ENCODE data around the gene MINPP1.

Gene MINPP1

DNA sequence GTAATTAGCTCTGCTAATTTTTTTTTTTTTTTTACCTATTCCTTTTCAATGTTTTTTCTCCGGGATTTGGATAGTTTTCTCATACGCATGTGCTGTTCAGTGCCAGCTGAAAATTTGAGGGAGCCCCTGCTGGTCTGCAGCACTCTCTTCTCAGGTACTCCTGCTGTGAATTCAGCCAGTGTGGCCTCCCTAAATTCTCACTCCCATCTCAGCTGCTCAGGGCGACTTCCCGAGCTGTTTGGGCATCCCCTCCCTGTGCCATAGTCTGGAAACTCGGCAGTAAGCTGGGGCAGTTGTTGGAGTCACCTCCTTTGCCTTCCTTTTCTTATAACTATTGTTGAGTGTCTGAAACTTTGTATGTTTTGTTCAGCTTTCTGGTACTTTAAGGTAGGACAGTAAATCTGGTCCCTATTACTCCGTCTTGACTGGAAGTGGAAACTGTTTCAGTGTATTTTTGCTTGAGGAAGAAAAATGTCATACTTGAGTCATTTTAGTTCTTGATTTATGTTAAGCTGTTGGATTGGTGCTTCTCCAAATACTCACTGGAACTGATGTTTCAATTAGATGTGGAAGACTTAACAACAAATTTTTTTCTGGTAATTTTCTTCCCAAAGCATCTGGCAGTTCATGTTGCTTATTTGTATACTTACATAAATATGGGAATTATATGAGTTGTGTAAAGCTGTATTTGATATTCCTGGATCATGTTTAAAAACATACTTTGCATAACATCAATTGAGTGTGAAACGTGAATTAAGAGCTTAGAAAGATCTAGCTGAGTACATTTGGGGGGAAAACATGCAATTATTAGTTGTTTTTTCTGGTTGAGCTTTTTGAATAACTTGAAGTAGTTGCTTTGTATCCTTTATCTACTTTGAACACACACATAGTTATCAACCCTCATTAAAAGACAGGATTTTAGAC lies 33.7 kb downstream of the MINPP1 start:
- Mint-ChIP-seq H3K9me3 (peaks cover 10% of the 10 kb centered on the region), H3K4me3 (no peak overlapping the region), H3K27me3 (no peaks in the 10 kb centered on the region), H3K27ac (no peak overlapping the region), H3K36me3 (peaks cover 21% of the 10 kb centered on the region), H3K4me1 (peaks cover 18% of the 10 kb centered on the region)
- DNase-seq, result no peak
- CTCF ChIA-PET, result no interaction called here

DNA sequence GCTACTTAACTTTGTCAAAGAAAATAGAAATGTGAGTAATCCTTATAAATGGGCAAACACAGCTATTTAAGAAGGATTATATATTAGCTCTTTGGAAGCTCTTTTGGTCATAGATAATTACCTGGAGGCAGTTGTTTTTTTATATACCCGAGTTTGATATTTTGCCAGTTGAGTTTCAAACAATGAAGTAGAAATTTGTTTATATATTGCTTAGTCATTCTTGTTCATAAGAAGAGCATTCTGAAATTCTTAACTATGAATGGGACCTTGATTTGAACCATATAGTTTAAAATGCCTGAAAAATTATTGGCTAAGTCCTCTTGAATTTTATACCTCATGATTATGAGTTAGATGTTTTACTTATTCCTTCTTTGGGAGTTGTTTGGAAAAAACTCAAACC lies 36.4 kb downstream of the MINPP1 start:
- Mint-ChIP-seq H3K4me3 (no peak overlapping the region), H3K4me1 (peaks cover 23% of the 10 kb centered on the region), H3K9me3 (peaks cover 10% of the 10 kb centered on the region), H3K27me3 (no peaks in the 10 kb centered on the region), H3K36me3 (peaks cover 26% of the 10 kb centered on the region), H3K27ac (no peak overlapping the region)
- CTCF ChIA-PET, result interaction anchor here (0.6 kb wide), 1 partner anchor 1826 kb away, joined by 4 read pairs; no protein-coding TSS in a partner anchor
- DNase-seq, result no peak

DNA sequence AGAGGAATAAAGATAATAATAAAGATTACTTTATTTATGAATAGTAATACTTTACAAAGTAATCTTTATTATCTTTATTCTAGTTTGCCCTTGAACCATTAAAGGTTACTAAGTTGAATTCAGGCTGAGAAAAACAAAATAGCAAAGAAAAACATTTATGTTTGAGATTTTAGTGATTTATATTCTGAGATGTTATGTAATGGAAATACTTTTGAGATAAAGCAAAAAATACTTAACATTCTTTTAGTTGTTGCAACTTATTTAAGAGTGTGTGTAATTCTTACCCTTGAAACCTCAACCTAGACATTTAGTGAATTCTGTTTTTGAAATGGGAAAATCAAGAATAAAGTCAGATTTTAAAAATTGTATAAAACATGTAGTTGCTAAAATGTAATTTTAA lies 40.0 kb downstream of the MINPP1 start:
- Mint-ChIP-seq H3K4me3 (no peak overlapping the region), H3K27me3 (no peaks in the 10 kb centered on the region), H3K27ac (no peak overlapping the region), H3K4me1 (peaks cover 10% of the 10 kb centered on the region), H3K36me3 (peaks cover 26% of the 10 kb centered on the region), H3K9me3 (peaks cover 10% of the 10 kb centered on the region)
- DNase-seq, result no peak
- CTCF ChIA-PET, result no interaction called here

DNA sequence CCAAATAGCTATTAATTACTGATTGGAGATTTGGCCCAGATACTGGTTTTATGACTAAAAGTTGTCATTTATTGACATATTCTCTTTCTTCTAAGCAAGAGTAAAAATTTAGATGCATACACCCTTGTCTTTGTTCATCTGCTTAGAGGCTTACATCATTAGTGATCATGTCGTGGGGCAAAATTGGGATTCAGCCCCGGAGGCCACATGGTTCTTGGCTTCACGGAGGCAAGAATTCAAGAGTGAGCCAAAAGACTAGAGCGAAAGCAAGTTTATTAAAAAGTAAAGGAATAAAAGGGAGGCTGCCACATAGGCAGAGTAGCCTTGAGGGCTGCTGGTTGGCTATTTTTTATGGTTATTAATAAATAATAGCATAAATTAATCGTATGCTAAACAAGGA lies 41.1 kb downstream of the MINPP1 start:
- H3K9me3 Mint-ChIP-seq, result peaks cover 10% of the 10 kb centered on the region
- H3K27ac Mint-ChIP-seq, result no peak overlapping the region
- H3K27me3 Mint-ChIP-seq, result no peaks in the 10 kb centered on the region
- H3K4me3 Mint-ChIP-seq, result no peak overlapping the region
- H3K36me3 Mint-ChIP-seq, result peaks cover 23% of the 10 kb centered on the region
- DNase-seq, result no peak
- CTCF ChIA-PET, result no interaction called here
- peaks cover 10% of the 10 kb centered on the region for H3K4me1 Mint-ChIP-seq

DNA sequence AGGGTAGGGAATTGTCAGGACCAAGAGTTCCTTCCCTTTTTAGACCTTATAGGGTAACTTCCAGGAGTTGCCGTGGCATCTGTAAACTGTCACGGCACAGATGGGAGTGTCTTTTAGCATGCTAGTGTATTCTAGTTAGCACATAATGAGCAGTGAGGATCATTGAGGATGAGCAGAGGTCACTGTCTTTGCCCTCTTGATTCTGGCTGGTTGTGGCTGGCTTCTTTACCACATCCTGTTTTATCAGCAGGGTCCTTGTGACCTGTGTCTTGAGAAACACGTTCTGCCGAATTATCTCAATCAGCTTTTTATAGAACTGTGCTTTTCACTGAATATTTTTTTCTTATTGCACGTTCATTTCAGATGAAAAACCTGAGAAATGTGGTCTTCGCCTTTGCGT lies 41.5 kb downstream of the MINPP1 start:
- no peak overlapping the region for H3K27ac Mint-ChIP-seq
- H3K4me3 Mint-ChIP-seq, result no peak overlapping the region
- peaks cover 10% of the 10 kb centered on the region for H3K9me3 Mint-ChIP-seq
- H3K36me3 Mint-ChIP-seq, result peaks cover 23% of the 10 kb centered on the region
- no peak for DNase-seq
- H3K27me3 Mint-ChIP-seq, result no peaks in the 10 kb centered on the region
- CTCF ChIA-PET, result no interaction called here
- H3K4me1 Mint-ChIP-seq, result peaks cover 10% of the 10 kb centered on the region

DNA sequence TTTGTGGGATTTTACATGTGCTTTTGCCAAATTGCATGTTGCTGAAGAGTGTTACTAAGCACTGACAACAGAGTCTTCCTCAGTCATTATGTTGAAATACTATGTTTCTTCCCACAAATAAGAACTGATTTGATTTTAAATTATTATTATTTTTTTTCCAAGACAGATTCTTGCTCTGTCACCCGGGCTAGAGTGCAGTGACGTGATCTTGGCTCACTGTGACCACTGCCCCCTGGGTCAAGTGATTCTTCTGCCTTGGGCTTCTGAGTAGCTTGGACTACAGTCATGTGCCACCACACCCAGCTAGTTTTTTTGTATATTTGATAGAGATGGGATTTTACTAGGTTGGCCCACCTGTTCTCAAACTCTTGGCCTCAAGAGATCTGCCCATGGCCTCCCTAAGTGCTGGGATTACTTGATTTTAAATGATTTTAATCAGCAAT lies 42.3 kb downstream of the MINPP1 start:
- CTCF ChIA-PET, result no interaction called here
- no peak overlapping the region for H3K27ac Mint-ChIP-seq
- H3K36me3 Mint-ChIP-seq, result peaks cover 17% of the 10 kb centered on the region
- H3K4me3 Mint-ChIP-seq, result no peak overlapping the region
- peaks cover 10% of the 10 kb centered on the region for H3K4me1 Mint-ChIP-seq
- DNase-seq, result no peak
- no peaks in the 10 kb centered on the region for H3K27me3 Mint-ChIP-seq
- peaks cover 10% of the 10 kb centered on the region for H3K9me3 Mint-ChIP-seq

DNA sequence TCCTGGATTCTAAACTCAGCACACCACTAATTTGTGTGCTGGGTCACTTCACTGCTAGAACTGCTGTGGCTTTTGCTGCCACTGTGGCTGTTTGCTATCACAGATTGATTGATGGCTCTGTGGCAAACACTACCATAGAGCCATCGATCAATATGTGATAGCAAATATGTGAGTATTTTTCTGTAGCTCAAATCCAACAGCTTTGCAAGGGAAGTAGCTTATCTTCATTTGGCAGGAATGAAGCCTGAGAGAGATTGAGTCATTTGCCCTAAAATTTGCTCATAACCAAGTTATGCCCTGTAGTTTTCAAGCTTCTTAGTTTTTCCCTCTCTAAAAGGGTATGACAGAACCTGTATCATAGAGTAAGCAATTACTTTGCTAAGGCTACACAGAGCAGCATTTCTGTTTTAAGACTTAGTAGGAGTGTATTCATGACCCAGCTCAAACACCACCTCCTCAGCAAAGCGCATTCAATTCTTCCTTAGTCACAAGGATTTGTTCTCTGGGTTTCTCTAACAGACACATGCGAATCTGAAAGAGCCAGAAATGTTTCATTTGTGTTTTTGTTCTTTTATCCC lies 43.1 kb downstream of the MINPP1 start:
- CTCF ChIA-PET, result no interaction called here
- H3K27me3 Mint-ChIP-seq, result no peaks in the 10 kb centered on the region
- no peak overlapping the region for H3K27ac Mint-ChIP-seq
- H3K4me3 Mint-ChIP-seq, result no peak overlapping the region
- no peak for DNase-seq
- peaks cover 6% of the 10 kb centered on the region for H3K9me3 Mint-ChIP-seq
- H3K36me3 Mint-ChIP-seq, result peaks cover 14% of the 10 kb centered on the region
- peaks cover 10% of the 10 kb centered on the region for H3K4me1 Mint-ChIP-seq

DNA sequence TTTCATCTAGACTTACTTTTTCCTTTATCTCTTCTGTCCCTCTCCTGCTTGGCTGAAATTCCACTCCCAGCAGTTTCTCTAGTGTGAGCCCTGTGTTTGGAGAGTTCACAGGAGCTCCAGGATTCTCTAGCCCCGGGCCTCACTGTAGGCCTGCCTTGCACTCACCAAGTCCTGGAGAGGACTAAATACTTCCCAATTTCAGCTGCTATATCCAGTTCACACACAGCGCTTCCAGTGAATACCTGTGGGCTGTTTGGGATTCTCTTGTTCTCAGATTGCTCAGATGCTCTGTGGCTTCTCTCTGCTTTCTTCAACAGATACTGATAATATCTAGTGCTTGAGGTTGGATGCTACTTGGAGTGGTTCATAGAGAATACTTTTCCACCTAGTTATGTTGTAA lies 46.0 kb downstream of the MINPP1 start:
- no peak overlapping the region for H3K27ac Mint-ChIP-seq
- H3K4me3 Mint-ChIP-seq, result no peak overlapping the region
- CTCF ChIA-PET, result no interaction called here
- DNase-seq, result no peak
- no peaks in the 10 kb centered on the region for H3K27me3 Mint-ChIP-seq
- H3K4me1 Mint-ChIP-seq, result peaks cover 8% of the 10 kb centered on the region
- no peaks in the 10 kb centered on the region for H3K9me3 Mint-ChIP-seq
- H3K36me3 Mint-ChIP-seq, result peaks cover 4% of the 10 kb centered on the region

DNA sequence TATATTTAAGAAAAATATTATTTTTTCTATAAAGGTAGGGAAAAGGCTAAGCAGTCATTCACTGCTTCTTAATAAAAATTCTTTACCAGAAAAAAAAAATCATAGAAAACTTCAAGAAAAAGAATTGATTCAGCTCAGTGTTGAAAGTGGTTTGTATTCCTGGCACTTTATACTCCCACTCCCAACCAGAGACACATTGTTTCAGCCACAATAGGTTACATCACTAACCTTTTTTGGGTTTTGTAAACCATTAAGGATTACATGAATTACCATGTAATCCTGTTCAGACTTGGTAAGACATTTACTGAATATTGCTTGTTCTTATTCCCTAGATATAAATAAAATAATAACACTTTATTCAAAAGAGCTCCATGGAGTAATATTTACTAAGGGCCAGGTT lies 46.6 kb downstream of the MINPP1 start:
- no peaks in the 10 kb centered on the region for H3K9me3 Mint-ChIP-seq
- peaks cover 4% of the 10 kb centered on the region for H3K36me3 Mint-ChIP-seq
- no peak overlapping the region for H3K27ac Mint-ChIP-seq
- H3K4me3 Mint-ChIP-seq, result no peak overlapping the region
- peaks cover 3% of the 10 kb centered on the region for H3K4me1 Mint-ChIP-seq
- H3K27me3 Mint-ChIP-seq, result no peaks in the 10 kb centered on the region
- CTCF ChIA-PET, result no interaction called here
- no peak for DNase-seq

DNA sequence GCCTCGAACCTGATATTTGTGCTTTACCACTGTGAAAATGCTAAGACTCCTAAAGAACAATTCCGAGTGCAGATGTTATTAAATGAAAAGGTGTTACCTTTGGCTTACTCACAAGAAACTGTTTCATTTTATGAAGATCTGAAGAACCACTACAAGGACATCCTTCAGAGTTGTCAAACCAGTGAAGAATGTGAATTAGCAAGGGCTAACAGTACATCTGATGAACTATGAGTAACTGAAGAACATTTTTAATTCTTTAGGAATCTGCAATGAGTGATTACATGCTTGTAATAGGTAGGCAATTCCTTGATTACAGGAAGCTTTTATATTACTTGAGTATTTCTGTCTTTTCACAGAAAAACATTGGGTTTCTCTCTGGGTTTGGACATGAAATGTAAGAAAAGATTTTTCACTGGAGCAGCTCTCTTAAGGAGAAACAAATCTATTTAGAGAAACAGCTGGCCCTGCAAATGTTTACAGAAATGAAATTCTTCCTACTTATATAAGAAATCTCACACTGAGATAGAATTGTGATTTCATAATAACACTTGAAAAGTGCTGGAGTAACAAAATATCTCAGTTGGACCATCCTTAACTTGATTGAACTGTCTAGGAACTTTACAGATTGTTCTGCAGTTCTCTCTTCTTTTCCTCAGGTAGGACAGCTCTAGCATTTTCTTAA lies 47.7 kb downstream of the MINPP1 start:
- H3K36me3 Mint-ChIP-seq, result peaks cover 4% of the 10 kb centered on the region
- no peak overlapping the region for H3K27ac Mint-ChIP-seq
- DNase-seq, result no peak
- H3K9me3 Mint-ChIP-seq, result no peaks in the 10 kb centered on the region
- H3K27me3 Mint-ChIP-seq, result no peaks in the 10 kb centered on the region
- H3K4me3 Mint-ChIP-seq, result no peak overlapping the region
- H3K4me1 Mint-ChIP-seq, result no peaks in the 10 kb centered on the region
- CTCF ChIA-PET, result no interaction called here

DNA sequence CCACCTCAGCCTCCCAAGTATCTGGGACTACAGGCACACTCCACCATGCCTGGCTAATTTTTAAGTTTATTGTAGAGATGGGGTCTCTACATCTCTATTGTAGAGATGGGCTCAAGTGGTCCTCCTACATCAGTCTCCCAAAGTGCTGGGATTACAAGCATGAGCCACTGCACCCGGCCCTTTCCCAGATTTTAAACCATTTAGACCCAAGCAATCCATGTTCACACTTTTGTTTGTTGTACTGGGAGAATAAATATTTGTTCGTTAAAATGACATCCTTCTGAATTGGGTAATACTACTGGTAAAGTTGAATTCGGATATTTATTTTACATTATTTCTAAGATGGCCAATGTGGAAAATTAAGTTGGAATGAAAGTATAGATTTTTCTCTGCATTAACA lies 52.7 kb downstream of the MINPP1 start:
- CTCF ChIA-PET, result no interaction called here
- Mint-ChIP-seq H3K27me3 (no peaks in the 10 kb centered on the region), H3K9me3 (no peaks in the 10 kb centered on the region), H3K27ac (no peak overlapping the region), H3K4me1 (no peaks in the 10 kb centered on the region), H3K36me3 (peaks cover 4% of the 10 kb centered on the region), H3K4me3 (no peak overlapping the region)
- no peak for DNase-seq

DNA sequence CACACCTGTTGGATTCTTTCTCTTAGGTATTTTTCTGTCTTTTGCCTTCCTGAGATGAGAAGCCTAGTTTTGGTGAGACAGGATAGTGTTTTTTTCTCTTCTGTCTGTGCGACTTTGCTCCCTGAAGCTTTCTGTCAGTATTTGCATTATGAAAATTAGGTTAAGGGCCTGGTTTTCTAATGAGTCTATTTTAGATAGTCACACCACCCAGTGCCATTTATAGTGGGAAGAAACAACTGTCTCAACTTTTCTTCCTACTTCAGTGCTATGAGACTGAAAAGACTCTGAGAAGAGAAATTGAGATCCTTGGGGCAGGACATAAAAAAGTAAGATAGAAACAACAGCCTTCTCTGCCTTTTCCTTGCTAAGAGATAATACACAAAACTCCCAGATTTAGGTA lies 53.6 kb downstream of the MINPP1 start:
- H3K4me1 Mint-ChIP-seq, result no peaks in the 10 kb centered on the region
- H3K27ac Mint-ChIP-seq, result no peak overlapping the region
- H3K36me3 Mint-ChIP-seq, result no peaks in the 10 kb centered on the region
- H3K27me3 Mint-ChIP-seq, result peaks cover 5% of the 10 kb centered on the region
- CTCF ChIA-PET, result no interaction called here
- no peak for DNase-seq
- peaks cover under 1% of the 10 kb centered on the region for H3K9me3 Mint-ChIP-seq
- H3K4me3 Mint-ChIP-seq, result no peak overlapping the region

DNA sequence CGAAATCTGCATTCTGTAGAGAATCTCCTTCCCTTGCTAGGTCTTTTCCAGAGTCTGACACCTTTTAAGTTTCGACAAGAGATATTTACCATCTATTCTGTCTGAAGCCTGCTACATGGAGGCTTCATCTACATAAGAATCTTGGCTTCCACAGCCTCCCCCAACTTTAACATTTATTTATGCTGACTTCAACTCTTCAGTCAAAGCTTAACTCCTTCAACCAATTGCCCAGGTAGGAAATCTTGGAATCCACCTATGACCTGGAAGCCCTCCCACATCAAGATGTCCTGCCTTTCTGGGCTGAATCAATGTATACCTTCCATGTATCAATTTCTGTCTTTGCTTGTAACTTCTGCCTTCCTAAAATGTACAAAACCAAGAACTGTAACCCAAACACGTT lies 54.7 kb downstream of the MINPP1 start:
- Mint-ChIP-seq H3K4me3 (no peak overlapping the region), H3K4me1 (no peaks in the 10 kb centered on the region), H3K36me3 (no peaks in the 10 kb centered on the region), H3K9me3 (peaks cover 2% of the 10 kb centered on the region), H3K27ac (no peak overlapping the region), H3K27me3 (peaks cover 5% of the 10 kb centered on the region)
- no peak for DNase-seq
- CTCF ChIA-PET, result no interaction called here

DNA sequence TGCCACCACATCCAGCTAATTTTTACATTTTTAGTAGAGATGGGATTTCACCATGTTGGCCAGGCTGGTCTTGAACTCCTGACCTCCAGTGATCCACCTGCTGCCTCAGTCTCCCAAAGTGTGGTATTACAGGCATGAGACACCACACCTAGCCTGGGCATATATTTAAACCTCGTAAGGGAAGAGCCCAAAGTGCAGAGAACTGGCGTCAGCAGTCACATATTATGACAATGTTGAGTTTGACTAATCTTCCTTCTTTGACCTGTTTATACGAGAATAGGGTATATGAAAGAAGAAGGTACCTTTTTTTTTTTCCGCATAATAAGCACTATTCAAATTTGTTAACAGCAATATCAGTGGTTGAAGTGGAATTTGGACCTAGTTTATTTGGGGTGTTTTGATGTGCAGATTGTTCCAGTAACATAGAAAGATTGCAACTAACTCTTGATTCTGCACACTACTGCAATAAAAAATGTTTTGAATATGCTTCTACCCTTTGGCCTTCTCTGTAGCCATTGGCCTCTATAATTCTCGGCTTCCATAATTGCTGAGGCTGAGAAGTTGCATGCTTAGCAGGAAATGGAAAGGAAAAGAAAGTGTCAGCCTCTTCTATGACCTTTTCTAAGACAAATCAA lies 55.9 kb downstream of the MINPP1 start:
- CTCF ChIA-PET, result no interaction called here
- peaks cover 5% of the 10 kb centered on the region for H3K9me3 Mint-ChIP-seq
- H3K4me1 Mint-ChIP-seq, result no peaks in the 10 kb centered on the region
- no peak for DNase-seq
- no peaks in the 10 kb centered on the region for H3K36me3 Mint-ChIP-seq
- no peak overlapping the region for H3K4me3 Mint-ChIP-seq
- H3K27me3 Mint-ChIP-seq, result peaks cover 5% of the 10 kb centered on the region
- no peak overlapping the region for H3K27ac Mint-ChIP-seq
